Femur (tissue), 1 donor: ENCODE results near the gene MAPK12.
A peak's percentile ranks its signal among the peaks of the same experiment; 100 is the strongest.

ENCODE experiments used
- DNase-seq: peaks from one replicate; pipeline ENCODE4 v3.0.0-alpha.2; 2017

MAPK12 gene

GRCh38 chr22:50266994-50267393 lies 5.5 kb upstream of the MAPK12 start:
- DNase-seq = no peak

- DNase-seq = no peak
Observed at GRCh38 chr22:50264946-50265669, 3.6 kb upstream of the MAPK12 start.

- DNase-seq = no peak
Observed at GRCh38 chr22:50264104-50264745, 2.7 kb upstream of the MAPK12 start.

GRCh38 chr22:50262973-50263617 lies 1.6 kb upstream of the MAPK12 start:
- no peak for DNase-seq

GRCh38 chr22:50262460-50262911 lies 1.0 kb upstream of the MAPK12 start:
- DNase-seq = no peak

- peak; percentile 62 for DNase-seq
Observed at GRCh38 chr22:50260801-50261614, 475 bp downstream of the MAPK12 start.

GRCh38 chr22:50260434-50260800 lies 1.1 kb downstream of the MAPK12 start:
- no peak for DNase-seq

- no peak for DNase-seq
Observed at GRCh38 chr22:50259302-50259701, 2.2 kb downstream of the MAPK12 start.

GRCh38 chr22:50258361-50259292 lies 2.9 kb downstream of the MAPK12 start:
- no peak for DNase-seq

- DNase-seq = no peak
Observed at GRCh38 chr22:50257451-50258360, 3.8 kb downstream of the MAPK12 start.

GRCh38 chr22:50257041-50257440 lies 4.4 kb downstream of the MAPK12 start:
- DNase-seq = no peak

GRCh38 chr22:50256258-50256862 lies 5.1 kb downstream of the MAPK12 start:
- DNase-seq = no peak

- DNase-seq = no peak
Observed at GRCh38 chr22:50255607-50256006, 5.9 kb downstream of the MAPK12 start.

GRCh38 chr22:50255099-50255498 lies 6.4 kb downstream of the MAPK12 start:
- no peak for DNase-seq

- DNase-seq = no peak
Observed at GRCh38 chr22:50253941-50254340, 7.5 kb downstream of the MAPK12 start.

GRCh38 chr22:50253046-50253915 lies 8.2 kb downstream of the MAPK12 start:
- no peak for DNase-seq

- DNase-seq = peak; percentile 78
Observed at GRCh38 chr22:50252082-50253045, 9.1 kb downstream of the MAPK12 start.

- DNase-seq = no peak
Observed at GRCh38 chr22:50251477-50252081, 9.9 kb downstream of the MAPK12 start.
